GM12801 (cell line): ENCODE data around the gene SCNN1A.

Experiments used
- TF ChIP-seq, protein P1 (sequence below): IDR thresholded peaks from one replicate; pipeline ENCODE4 v1.5.1; 2011; ENCODE audit warnings: control low read depth; ENCODE audit not compliant: insufficient read length; ENCODE audit errors: extremely low read depth

SCNN1A gene

GRCh38 chr12:6347367-6348338, 27.7 kb downstream of the SCNN1A start:
- TF ChIP-seq, protein P1, sequence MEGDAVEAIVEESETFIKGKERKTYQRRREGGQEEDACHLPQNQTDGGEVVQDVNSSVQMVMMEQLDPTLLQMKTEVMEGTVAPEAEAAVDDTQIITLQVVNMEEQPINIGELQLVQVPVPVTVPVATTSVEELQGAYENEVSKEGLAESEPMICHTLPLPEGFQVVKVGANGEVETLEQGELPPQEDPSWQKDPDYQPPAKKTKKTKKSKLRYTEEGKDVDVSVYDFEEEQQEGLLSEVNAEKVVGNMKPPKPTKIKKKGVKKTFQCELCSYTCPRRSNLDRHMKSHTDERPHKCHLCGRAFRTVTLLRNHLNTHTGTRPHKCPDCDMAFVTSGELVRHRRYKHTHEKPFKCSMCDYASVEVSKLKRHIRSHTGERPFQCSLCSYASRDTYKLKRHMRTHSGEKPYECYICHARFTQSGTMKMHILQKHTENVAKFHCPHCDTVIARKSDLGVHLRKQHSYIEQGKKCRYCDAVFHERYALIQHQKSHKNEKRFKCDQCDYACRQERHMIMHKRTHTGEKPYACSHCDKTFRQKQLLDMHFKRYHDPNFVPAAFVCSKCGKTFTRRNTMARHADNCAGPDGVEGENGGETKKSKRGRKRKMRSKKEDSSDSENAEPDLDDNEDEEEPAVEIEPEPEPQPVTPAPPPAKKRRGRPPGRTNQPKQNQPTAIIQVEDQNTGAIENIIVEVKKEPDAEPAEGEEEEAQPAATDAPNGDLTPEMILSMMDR = no peak

DNA sequence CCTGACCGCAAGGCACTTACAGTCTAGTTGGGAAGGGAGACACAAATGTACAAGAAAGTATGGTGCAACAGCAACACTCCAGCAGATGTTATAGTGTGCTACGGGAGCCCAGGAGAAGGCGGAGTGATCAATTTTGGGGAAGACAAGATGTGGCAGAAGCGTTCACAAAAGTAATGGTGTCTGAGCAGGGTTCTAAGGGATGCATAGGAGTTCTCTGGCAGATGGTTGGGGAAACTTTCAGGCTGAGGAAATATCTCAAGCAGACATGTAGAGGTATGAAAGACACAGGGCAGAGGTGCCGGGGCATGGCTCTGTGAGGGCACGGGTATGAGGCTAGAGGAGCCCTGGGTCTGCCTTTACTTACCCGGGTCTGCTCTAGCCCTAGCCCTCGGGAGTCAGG, 28.4 kb downstream of the SCNN1A start:
- TF ChIP-seq, protein P1 = no peak

DNA sequence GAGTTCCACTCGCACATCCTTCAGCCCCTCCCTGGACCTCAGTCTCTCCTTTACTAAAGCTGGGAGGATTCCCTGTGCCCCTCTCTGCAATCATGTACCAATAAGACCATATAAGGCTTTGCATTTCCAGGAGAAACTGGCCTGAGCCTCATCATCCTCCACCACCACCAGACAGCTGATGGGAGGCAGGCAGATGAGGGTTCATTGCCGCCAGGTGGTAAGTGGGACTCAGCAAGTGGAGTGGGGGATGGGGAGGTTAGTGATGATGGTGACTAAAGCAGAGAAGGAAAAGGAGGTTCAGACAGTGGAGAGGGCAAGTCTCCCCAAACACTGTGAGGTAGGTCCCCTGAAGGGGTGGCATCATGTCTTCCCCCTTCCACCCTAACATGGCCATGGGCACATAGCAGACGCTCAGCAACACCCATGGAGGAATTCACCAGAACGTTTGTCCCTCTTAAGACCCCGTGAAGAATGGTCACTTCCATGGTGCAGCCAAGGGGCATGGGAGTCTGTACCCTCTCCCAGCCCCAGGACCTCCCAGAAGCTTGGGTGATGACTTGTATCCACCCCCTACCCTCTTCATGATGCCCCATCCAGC, 29.0 kb downstream of the SCNN1A start:
- TF ChIP-seq, protein P1 = no peak

DNA sequence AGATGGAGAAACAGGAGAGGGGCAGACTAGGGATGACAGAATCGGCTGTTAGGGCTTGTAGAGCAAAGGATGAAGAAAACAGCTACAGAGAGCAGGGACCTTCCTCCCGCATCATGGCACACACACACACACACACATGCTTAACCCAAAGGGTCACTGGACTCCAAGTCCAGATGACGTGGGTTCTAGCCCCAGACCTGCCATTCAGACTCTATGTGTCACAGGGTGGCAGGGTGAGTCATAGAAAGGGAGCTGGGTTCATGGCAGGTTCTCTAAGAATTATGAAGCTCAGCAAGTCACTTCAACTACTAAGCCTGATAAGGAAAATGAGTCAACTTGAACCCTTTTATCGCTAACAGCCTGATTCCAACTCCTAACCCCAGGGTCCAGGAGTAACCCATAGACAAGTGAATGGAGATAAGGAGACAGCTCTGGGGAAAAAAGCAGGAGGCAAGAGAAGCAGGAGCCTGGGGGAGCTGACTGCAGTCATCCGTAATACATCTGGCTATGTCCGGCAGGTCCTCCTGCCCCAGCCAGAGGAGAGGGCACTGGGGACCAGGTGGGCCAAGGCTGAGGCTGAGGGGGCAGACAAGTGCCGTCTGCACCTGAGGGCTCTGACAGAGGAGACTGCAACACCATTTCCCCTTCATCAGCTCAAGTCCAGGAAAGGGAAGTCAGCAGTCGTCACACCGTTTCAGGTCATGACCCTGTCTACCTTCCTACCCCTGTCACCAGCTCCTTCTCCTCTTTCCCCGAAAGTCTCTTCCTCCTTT, 29.9 kb downstream of the SCNN1A start:
- TF ChIP-seq, protein P1 = no peak

DNA sequence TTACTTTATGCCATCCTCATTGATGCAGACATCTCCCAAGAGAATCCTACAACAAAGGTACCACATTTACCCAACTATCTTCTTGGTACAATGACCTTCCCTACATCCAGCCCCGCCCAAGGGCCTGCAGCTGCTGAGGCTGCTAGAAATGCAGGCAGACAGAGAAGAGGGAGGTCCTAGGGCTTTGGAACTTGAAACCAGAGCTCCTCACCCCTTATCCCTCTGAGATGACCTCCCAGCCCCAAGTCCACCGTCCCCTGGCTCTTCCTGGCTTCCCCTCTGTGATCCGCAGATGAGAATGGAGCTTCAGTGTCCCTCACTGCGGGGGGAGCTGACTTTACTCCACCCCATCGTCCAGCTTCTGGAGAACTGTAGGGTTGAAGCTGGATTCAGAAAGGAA, 31.8 kb downstream of the SCNN1A start:
- TF ChIP-seq, protein P1 = no peak

- TF ChIP-seq, protein P1 = no peak
Observed at GRCh38 chr12:6342140-6342889, 33.0 kb downstream of the SCNN1A start.
